Tibial artery (tissue), 4 donors: Measurements from ENCODE around the gene PDE3A.
"Not testable (repeated sequence)": the region's sequence is repeated elsewhere in the genome, so short reads cannot be mapped to it uniquely, and the experiment has no call there.

Source experiments
- DNase-seq, 2 donors: peaks; one replicate each; pipeline ENCODE4 v3.0.0-alpha.2; 2019
- H3K27ac ChIP-seq, 2 donors: fragments of 200-600 bp; sonication (generic) in 1 of 2; 1 replicate in 1 of 2; 2 replicates in 1 of 2; pipeline ENCODE4 v1.5.1; 2018 to 2019; ENCODE audit warnings: mild to moderate bottlenecking in 1 of 2
- H3K27me3 ChIP-seq, 2 donors: fragments of 200-600 bp; sonication (generic) in 1 of 2; one replicate each; pipeline versions ENCODE4 v1.5.1 to v1.6.0; 2016 to 2019
- H3K36me3 ChIP-seq, 3 donors: fragments of 200-600 bp; sonication (generic) in 2 of 3; one replicate each; pipeline ENCODE4 v1.5.1; 2016 to 2019; ENCODE audit warnings: mild to moderate bottlenecking in 2 of 3
- H3K4me1 ChIP-seq, 4 donors: fragments of 200-600 bp; sonication (generic) in 2 of 4; 1 replicate in 3 of 4; 2 replicates in 1 of 4; pipeline ENCODE4 v1.5.1; 2016 to 2019
- H3K4me3 ChIP-seq, 2 donors: fragments of 200-600 bp; sonication (generic) in 1 of 2; 1 replicate in 1 of 2; 2 replicates in 1 of 2; pipeline ENCODE4 v1.5.1; 2018 to 2019; ENCODE audit warnings: mild to moderate bottlenecking in 2 of 2
- H3K9me3 ChIP-seq, 3 donors: fragments of 200-600 bp; sonication (generic) in 1 of 3; one replicate each; pipeline ENCODE4 v1.5.1; 2016 to 2019
- CTCF ChIP-seq, 2 experiments: fragments of 200-600 bp in 1 of 2; fragments of 450-650 bp in 1 of 2; IDR thresholded peaks; one replicate each; pipeline ENCODE4 v1.5.1; 2017 to 2019; ENCODE audit warnings: antibody characterized with exemption in 2 of 2, mild to moderate bottlenecking in 1 of 2, moderate library complexity in 1 of 2
- intact Hi-C: fragments of 100-400 bp; cut with DNase I; formaldehyde crosslinking; loops from one replicate; pipeline ENCODE4 v1.15.0; 2023; ENCODE audit warnings: low total_unique reads

Gene PDE3A

GRCh38 chr12:20368114-20368650, at the start of gene PDE3A:
TSS of gene PDE3A (plus strand) at chr12:20368537. CDS start at chr12:20369285, 748 bp downstream.
- Histone ChIP-seq H3K9me3 (no peaks in the 10 kb centered on the region), H3K27me3 (no peaks in the 10 kb centered on the region), H3K27ac (peak within 1 kb of the TSS; percentile 90 to 91), H3K4me1 (peaks cover 0 to 7% (median 2%) of the 10 kb centered on the region in 4 donors), H3K36me3 (no peaks in the 10 kb centered on the region), H3K4me3 (peak within 1 kb of the TSS; percentile 71 to 89)
- intact Hi-C loops, result loop anchor here (10.0 kb wide), 1 partner anchor 593 kb away; no protein-coding TSS in a partner anchor
- DNase-seq, result peak; percentile 71 to 89
- peak; percentile 32 to 49 for TF ChIP-seq CTCF (IDR thresholded peaks at IDR 0.05)

DNA sequence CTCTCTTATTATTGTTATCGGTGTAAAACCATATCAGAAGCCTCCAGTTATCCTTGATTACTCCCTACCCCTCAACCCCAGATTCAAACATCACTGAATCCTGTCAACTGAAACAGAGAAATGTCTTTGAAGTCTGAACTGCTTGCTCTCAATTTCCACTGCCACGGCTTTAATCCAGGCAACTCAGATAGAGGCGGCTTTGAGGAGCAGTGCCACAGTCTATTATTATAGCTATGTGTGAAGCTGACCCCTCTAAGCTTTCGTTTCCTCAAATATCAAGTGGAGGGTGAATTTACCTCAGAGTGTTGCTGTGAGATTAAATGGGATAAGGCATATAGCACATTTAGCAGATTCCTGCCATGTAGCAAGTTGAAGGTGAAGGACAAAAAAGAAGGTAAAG, 49.0 kb upstream of the PDE3A start:
- Histone ChIP-seq H3K4me1 (peaks cover 0 to 16% (median 2%) of the 10 kb centered on the region in 4 donors), H3K27ac (peak overlapping the region; percentile 46 to 59)

GRCh38 chr12:20320552-20320951, 47.8 kb upstream of the PDE3A start:
- TF ChIP-seq CTCF (IDR thresholded peaks at IDR 0.05), result no peak
- H3K27me3 ChIP-seq, result no peaks in the 10 kb centered on the region
- intact Hi-C loops, result no loop called here
- H3K9me3 ChIP-seq, result no peaks in the 10 kb centered on the region
- DNase-seq, result no peak
- H3K4me1 ChIP-seq, result peaks cover 0 to 8% (median 0%) of the 10 kb centered on the region in 4 donors
- no peak overlapping the region for H3K4me3 ChIP-seq
- peak overlapping the region in 1 of 2 donors; percentile 22 for H3K27ac ChIP-seq
- no peaks in the 10 kb centered on the region for H3K36me3 ChIP-seq

More for the DNA sequence above, 49.0 kb upstream of the PDE3A start:
- intact Hi-C loops, result no loop called here
- Histone ChIP-seq H3K27me3 (no peaks in the 10 kb centered on the region), H3K9me3 (no peaks in the 10 kb centered on the region), H3K4me3 (peak overlapping the region; percentile 16 to 26), H3K36me3 (no peaks in the 10 kb centered on the region)
- no peak for DNase-seq
- TF ChIP-seq CTCF (IDR thresholded peaks at IDR 0.05), result no peak

- peaks cover 5 to 16% (median 5%) of the 10 kb centered on the region in 3 donors for H3K9me3 ChIP-seq
- H3K4me3 ChIP-seq, H3K27me3 ChIP-seq, H3K27ac ChIP-seq, H3K36me3 ChIP-seq, H3K4me1 ChIP-seq, intact Hi-C loops, DNase-seq: not testable (repeated sequence)
Measured at GRCh38 chr12:20330826-20331505, 37.4 kb upstream of the PDE3A start.

DNA sequence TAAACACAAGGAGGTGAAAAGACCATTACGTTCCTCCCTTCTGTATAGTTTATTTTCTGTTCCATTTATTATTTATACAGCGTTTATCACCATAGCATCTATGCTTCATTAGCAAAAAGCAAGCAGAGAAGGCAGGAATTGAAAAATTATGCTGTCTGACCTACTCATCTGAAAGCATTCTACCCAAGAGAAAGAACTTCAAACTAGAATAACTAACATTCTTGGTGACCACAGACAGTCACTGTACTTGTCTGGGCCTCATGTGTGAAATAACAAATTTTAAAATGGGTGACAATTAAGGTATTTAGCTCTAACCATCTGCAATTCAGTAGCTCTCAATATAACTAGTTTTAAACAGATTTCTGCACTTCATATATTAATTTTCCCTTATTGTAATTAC, 29.3 kb upstream of the PDE3A start:
- Histone ChIP-seq H3K27ac (no peak overlapping the region), H3K36me3 (no peaks in the 10 kb centered on the region), H3K4me3 (no peak overlapping the region), H3K4me1 (no peaks in the 10 kb centered on the region), H3K9me3 (peaks cover 5 to 16% (median 10%) of the 10 kb centered on the region in 3 donors), H3K27me3 (no peaks in the 10 kb centered on the region)
- no peak for TF ChIP-seq CTCF (IDR thresholded peaks at IDR 0.05)
- intact Hi-C loops, result no loop called here
- no peak for DNase-seq

GRCh38 chr12:20342111-20342510, 26.2 kb upstream of the PDE3A start:
- Histone ChIP-seq H3K27ac (no peak overlapping the region), H3K4me1 (peaks cover 0 to 2% (median 0%) of the 10 kb centered on the region in 4 donors), H3K9me3 (no peaks in the 10 kb centered on the region), H3K27me3 (no peaks in the 10 kb centered on the region), H3K36me3 (no peaks in the 10 kb centered on the region), H3K4me3 (no peak overlapping the region)
- intact Hi-C loops, result no loop called here
- DNase-seq, result no peak
- no peak for TF ChIP-seq CTCF (IDR thresholded peaks at IDR 0.05)
